CD14-positive monocyte (primary cell): ENCODE data around the gene RALGAPB. TPM values are rescaled to one million over a fixed set of nuclear protein-coding genes. Genes with fewer than 3 reads are reported as not detected.
A peak's percentile ranks its signal among the peaks of the same experiment; 100 is the strongest.

Experiments
- DNase-seq, 3 donors: peaks; one replicate each; pipeline ENCODE4 v3.0.0-alpha.2; 2011 to 2022
- H2AFZ ChIP-seq: 2 replicates; pipeline ENCODE4 v1.6.0; 2012; ENCODE audit warnings: mild to moderate bottlenecking, low read depth, low read length, inconsistent platforms; ENCODE audit not compliant: insufficient read depth, poor library complexity, severe bottlenecking
- H3K27ac ChIP-seq, 2 donors: 1 replicate in 1 of 2; 2 replicates in 1 of 2; pipeline ENCODE4 v1.5.1; 2012 to 2013; ENCODE audit warnings: low read length in 2 of 2, control low read depth in 1 of 2, inconsistent platforms in 1 of 2, low read depth in 1 of 2, mild to moderate bottlenecking in 1 of 2
- H3K27me3 ChIP-seq, 2 donors: one replicate each; pipeline versions ENCODE4 v1.6.0 to v1.6.1; 2011 to 2013; ENCODE audit warnings: low read length in 2 of 2; ENCODE audit not compliant: control insufficient read depth in 2 of 2, insufficient read depth in 2 of 2
- H3K36me3 ChIP-seq, 2 donors: replicated peaks in 1 of 2; 1 replicate in 1 of 2; 2 replicates in 1 of 2; pipeline versions ENCODE4 v1.5.1 to v1.6.1; 2012 to 2013; ENCODE audit warnings: low read length in 2 of 2, control low read depth in 1 of 2, inconsistent platforms in 1 of 2, mild to moderate bottlenecking in 1 of 2; ENCODE audit not compliant: insufficient read depth in 2 of 2, control insufficient read depth in 1 of 2
- H3K4me1 ChIP-seq, 2 donors: 1 replicate in 1 of 2; 2 replicates in 1 of 2; pipeline versions ENCODE4 v1.5.1 to v1.6.1; 2012 to 2013; ENCODE audit warnings: low read length in 2 of 2, control low read depth in 1 of 2, inconsistent platforms in 1 of 2, mild to moderate bottlenecking in 1 of 2, moderate library complexity in 1 of 2; ENCODE audit not compliant: insufficient read depth in 2 of 2, control insufficient read depth in 1 of 2
- H3K4me2 ChIP-seq: replicated peaks from 2 replicates; pipeline ENCODE3; 2012; ENCODE audit warnings: low read length, moderate library complexity, mild to moderate bottlenecking; ENCODE audit not compliant: poor library complexity, severe bottlenecking; ENCODE audit errors: extremely low read depth
- H3K4me3 ChIP-seq, 3 experiments: fragments of 200-600 bp in 1 of 3; sonication (generic) in 1 of 3; replicated peaks in 1 of 3; 1 replicate in 2 of 3; 2 replicates in 1 of 3; pipeline ENCODE4 v1.5.1; 2011 to 2013; ENCODE audit warnings: low read length in 3 of 3, mild to moderate bottlenecking in 3 of 3, control low read depth in 2 of 3, low read depth in 2 of 3, inconsistent platforms in 1 of 3, moderate library complexity in 1 of 3
- H3K79me2 ChIP-seq: 2 replicates; pipeline ENCODE4 v1.6.0; 2012; ENCODE audit warnings: mild to moderate bottlenecking, control low read depth, inconsistent platforms, low read length, moderate library complexity; ENCODE audit not compliant: insufficient read depth
- H3K9ac ChIP-seq: 2 replicates; pipeline ENCODE4 v1.6.0; 2017; ENCODE audit warnings: low read length, mild to moderate bottlenecking; ENCODE audit not compliant: insufficient read depth, poor library complexity, severe bottlenecking
- H3K9me3 ChIP-seq, 2 donors: replicated peaks in 1 of 2; 1 replicate in 1 of 2; 2 replicates in 1 of 2; pipeline versions ENCODE4 v1.5.1 to v1.6.1; 2012 to 2013; ENCODE audit warnings: low read length in 2 of 2, control low read depth in 1 of 2; ENCODE audit not compliant: control insufficient read depth in 1 of 2, insufficient read depth in 1 of 2
- H4K20me1 ChIP-seq: 2 replicates; pipeline ENCODE4 v1.6.0; 2012; ENCODE audit warnings: mild to moderate bottlenecking, low read length, control low read depth, moderate library complexity; ENCODE audit not compliant: insufficient read depth
- H3K27ac Mint-ChIP-seq, 7 donors: one replicate each; pipeline ENCODE4 v1.8.0; 2020; ENCODE audit warnings: mild to moderate bottlenecking in 7 of 7, mixed read lengths in 7 of 7, moderate library complexity in 6 of 7, inconsistent platforms in 2 of 7
- H3K27me3 Mint-ChIP-seq, 3 donors: one replicate each; pipeline ENCODE4 v1.8.0; 2021 to 2022; ENCODE audit warnings: low read depth in 3 of 3, mild to moderate bottlenecking in 3 of 3, mixed read lengths in 3 of 3, moderate library complexity in 3 of 3, inconsistent platforms in 1 of 3
- H3K36me3 Mint-ChIP-seq, 2 donors: one replicate each; pipeline ENCODE4 v1.8.0; 2020; ENCODE audit warnings: mixed read lengths in 2 of 2, inconsistent platforms in 1 of 2, mild to moderate bottlenecking in 1 of 2
- H3K4me1 Mint-ChIP-seq: one replicate; pipeline ENCODE4 v1.8.0; 2020; ENCODE audit warnings: mild to moderate bottlenecking, mixed read lengths
- H3K4me3 Mint-ChIP-seq, 2 donors: one replicate each; pipeline ENCODE4 v1.8.0; 2020; ENCODE audit warnings: mild to moderate bottlenecking in 2 of 2, mixed read lengths in 2 of 2, moderate library complexity in 1 of 2
- H3K9me3 Mint-ChIP-seq, 7 donors: one replicate each; pipeline ENCODE4 v1.8.0; 2020 to 2022; ENCODE audit warnings: mixed read lengths in 7 of 7, mild to moderate bottlenecking in 6 of 7, moderate library complexity in 6 of 7, inconsistent platforms in 2 of 7
- CTCF ChIP-seq: fragments of 200-600 bp; IDR thresholded peaks from one replicate; pipeline ENCODE4 v1.8.0; 2022; ENCODE audit warnings: antibody characterized with exemption, mild to moderate bottlenecking
- WGBS: methylation state at CpG from one replicate; pipeline ENCODE4 v1.1.5; 2013; ENCODE audit warnings: missing lambda C conversion rate; ENCODE audit not compliant: insufficient coverage; 5-methylcytosine and 5-hydroxymethylcytosine counted together
- intact Hi-C, 2 donors: fragments of 100-400 bp; cut with micrococcal nuclease; formaldehyde crosslinking; loops; one replicate each; pipeline versions ENCODE4 v1.15.0 to v1.15.1; 2023
- polyA plus RNA-seq, 3 donors: library from polyadenylated mRNA; depleted of rRNA in 1 of 3; unstranded in 2 of 3; stranded (reverse) in 1 of 3; fragments of 300-500 nt in 2 of 3; fragments of >200 nt in 1 of 3; fragmentation: Illumina TruSeq in 2 of 3; gene quantifications; 1 replicate in 2 of 3; 2 replicates in 1 of 3; pipeline ENCODE4 v1.2.3, GENCODE V29; 2012 to 2021

Gene RALGAPB
- polyA plus RNA-seq, 3 donors = 4.7 to 15.5 (median 6.1) TPM

GRCh38 chr20:38441916-38442315 is 30.7 kb upstream of the RALGAPB start:
- no peak for DNase-seq
- intact Hi-C loops = no loop called here
- Histone ChIP-seq H3K4me1 (peaks cover 8% of the 10 kb centered on the region in 2 donors), H4K20me1 (no peaks in the 10 kb centered on the region), H3K4me3 (no peak overlapping the region), H3K79me2 (no peaks in the 10 kb centered on the region), H3K9me3 (no peaks in the 10 kb centered on the region), H2AFZ (no peak overlapping the region), H3K27me3 (peaks cover 0 to 4% of the 10 kb centered on the region in 2 donors), H3K36me3 (no peaks in the 10 kb centered on the region), H3K27ac (no peak overlapping the region), H3K9ac (no peak overlapping the region), H3K4me2 (no peak overlapping the region)
- 85% methylated on average over 9 of the region's 9 CpGs for WGBS
- Mint-ChIP-seq H3K27ac (no peak overlapping the region), H3K4me1 (peaks cover 5% of the 10 kb centered on the region), H3K27me3 (peaks cover 15 to 21% (median 16%) of the 10 kb centered on the region in 3 donors), H3K36me3 (no peaks in the 10 kb centered on the region), H3K4me3 (no peak overlapping the region), H3K9me3 (peaks cover 0 to 2% (median 0%) of the 10 kb centered on the region in 7 donors)
- no peak for TF ChIP-seq CTCF

GRCh38 chr20:38445381-38445796 is 27.3 kb upstream of the RALGAPB start:
- H3K79me2 ChIP-seq = no peaks in the 10 kb centered on the region
- H4K20me1 ChIP-seq = no peaks in the 10 kb centered on the region
- 83% methylated on average over 2 of the region's 3 CpGs for WGBS
- peak overlapping the region in 2 of 7 donors; percentile 49 to 52 for H3K27ac Mint-ChIP-seq
- peaks cover 24 to 26% of the 10 kb centered on the region in 2 donors for H3K4me1 ChIP-seq
- no peak overlapping the region for H3K27ac ChIP-seq
- H3K4me3 ChIP-seq = no peak overlapping the region
- H3K9me3 Mint-ChIP-seq = no peaks in the 10 kb centered on the region
- H3K9ac ChIP-seq = no peak overlapping the region
- H3K36me3 Mint-ChIP-seq = peaks cover 18 to 21% of the 10 kb centered on the region in 2 donors
- peaks cover 0 to 4% of the 10 kb centered on the region in 2 donors for H3K27me3 ChIP-seq
- DNase-seq = peak in 1 of 3 donors; percentile 59
- peaks cover 22% of the 10 kb centered on the region for H3K4me1 Mint-ChIP-seq
- TF ChIP-seq CTCF = no peak
- peaks cover 11 to 19% of the 10 kb centered on the region in 2 donors for H3K36me3 ChIP-seq
- no peaks in the 10 kb centered on the region for H3K9me3 ChIP-seq
- H3K27me3 Mint-ChIP-seq = peaks cover 7 to 13% (median 12%) of the 10 kb centered on the region in 3 donors
- intact Hi-C loops = loop anchor here in 1 of 2 donors (5.0 kb wide), 1 partner anchor 413 kb away; the partner anchor contains the start of genes RPRD1B and TTI1
- no peak overlapping the region for H3K4me3 Mint-ChIP-seq
- H2AFZ ChIP-seq = peak overlapping the region; percentile 95
- no peak overlapping the region for H3K4me2 ChIP-seq
